ENCODE measurements around the gene PHLDB1.

The PHLDB1 gene

DNA sequence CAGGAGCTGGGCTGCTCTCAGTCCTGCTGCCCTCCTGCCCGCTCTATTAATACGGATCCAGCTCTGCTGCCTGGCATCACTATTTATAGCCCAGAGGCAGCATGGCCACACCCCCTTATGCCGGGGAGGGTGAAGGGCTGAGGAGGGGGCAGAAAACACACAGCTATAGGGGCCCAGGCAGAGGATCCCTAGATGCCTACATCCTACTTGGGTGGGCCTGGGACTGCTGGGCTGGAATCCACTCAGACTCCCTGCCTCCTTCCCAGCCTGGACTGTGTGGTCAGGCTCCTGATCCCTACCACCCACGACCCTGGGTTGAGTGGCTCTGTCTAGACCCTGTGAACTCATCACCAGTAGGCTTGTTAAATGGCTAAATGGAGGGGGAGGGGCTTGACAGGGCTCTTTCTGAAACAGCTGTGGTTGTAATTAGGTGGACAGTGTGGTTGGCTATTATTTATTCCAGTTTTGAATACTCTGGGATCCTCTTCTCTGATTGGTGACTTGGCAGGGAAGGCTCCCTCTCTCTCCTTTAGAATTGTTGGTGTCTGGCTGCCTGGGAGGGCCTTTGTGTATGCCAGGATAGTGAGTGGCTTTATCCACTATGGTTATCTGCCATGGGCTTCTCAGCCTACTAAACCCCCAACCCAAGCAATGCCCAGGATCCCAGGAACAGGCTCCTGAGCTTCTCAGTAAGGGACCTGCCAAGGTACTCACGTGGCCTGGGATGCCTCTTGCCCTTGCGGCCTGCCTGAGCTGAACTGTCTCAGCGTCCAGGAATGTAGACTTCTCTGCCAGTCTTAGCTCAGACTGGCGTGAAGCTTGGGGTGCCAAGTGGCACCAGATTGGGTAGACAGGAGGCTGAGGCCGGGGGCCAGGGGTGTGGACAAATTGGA lies 15.2 kb downstream of the PHLDB1 start:
- no peak for DNase-seq

DNA sequence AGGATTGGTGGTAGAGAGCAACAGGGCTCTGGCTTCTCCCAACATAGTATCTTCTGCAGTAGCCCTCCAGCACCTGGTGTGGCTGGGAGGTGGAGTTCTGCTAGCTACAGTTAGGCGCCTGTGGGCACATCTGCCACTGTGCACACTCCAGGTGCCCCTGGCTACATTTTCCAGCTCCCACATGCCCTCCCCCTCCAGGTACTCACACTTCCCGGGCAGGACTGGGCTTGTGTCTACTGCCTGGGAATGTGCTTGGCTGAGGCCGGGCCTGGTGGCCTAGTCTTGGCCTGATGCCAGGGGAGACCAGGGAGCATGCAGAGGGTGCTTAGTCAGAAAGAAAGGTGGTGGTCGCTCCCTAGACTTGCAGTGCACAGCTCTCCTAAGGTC lies 15.8 kb downstream of the PHLDB1 start:
- no peak for DNase-seq

DNA sequence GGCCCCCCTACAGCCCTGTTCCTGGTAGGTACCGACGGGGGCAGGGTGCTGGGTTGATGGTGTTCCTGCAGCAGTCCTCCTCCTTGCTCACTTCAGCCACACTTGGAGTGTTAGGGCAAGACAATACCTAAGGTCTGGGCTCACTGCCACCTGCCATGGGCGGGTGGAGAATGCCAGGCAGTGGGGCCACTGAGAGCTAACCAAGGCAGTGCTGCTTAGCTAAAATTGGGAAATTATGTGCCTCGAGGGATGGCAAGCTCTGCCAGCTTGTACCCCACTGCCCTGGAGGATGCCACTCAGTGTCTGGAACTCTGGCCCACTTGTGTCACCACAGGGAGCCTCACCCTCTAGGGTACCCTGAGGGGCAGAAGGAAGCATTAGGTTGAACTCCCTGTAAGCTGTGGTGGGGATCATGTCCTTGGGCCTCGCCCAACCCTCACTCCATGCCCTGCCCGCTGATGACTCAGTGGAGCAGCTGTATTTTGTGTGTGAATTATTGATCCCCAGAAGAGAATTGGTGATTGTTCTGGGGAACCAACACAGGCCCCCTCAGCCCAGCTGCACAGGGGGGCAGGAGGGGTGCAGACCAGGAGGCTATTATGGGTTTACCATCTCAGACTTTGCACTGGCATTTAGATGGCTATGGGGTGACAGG lies 17.7 kb downstream of the PHLDB1 start:
- DNase-seq, result no peak

DNA sequence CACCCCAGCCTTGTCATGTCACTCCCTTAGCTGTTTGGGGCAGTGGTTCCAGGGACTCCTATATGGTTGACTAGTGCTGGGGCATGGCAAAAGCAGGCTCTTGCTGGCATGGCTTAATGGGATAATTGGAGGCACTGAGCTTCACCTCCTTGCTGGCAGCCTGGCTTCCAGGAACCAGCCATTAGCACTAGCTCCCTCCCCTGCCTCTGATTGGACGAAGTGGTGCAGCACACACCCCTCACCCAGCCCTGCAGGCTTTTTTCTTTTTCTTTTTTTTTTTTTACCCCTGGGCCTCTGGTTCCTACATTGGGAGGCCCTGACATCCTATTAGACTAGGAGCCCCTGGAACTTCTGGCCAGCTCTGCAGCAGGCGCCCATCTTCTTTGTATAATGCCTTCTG lies 18.6 kb downstream of the PHLDB1 start:
- no peak for DNase-seq

DNA sequence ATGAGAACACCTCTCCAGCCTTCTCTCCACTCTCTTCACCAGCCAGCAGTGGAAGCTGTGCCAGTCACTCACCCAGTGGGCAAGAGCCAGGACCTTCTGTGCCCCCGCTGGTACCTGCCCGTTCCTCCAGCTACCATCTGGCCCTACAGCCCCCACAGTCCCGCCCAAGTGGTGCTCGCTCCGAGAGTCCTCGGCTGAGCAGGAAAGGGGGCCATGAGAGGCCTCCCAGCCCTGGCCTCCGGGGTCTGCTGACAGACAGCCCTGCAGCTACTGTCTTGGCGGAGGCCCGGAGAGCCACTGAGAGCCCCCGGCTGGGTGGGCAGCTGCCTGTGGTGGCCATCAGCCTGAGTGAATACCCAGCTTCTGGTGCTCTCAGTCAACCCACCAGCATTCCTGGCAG lies 20.2 kb downstream of the PHLDB1 start:
- DNase-seq, result no peak

DNA sequence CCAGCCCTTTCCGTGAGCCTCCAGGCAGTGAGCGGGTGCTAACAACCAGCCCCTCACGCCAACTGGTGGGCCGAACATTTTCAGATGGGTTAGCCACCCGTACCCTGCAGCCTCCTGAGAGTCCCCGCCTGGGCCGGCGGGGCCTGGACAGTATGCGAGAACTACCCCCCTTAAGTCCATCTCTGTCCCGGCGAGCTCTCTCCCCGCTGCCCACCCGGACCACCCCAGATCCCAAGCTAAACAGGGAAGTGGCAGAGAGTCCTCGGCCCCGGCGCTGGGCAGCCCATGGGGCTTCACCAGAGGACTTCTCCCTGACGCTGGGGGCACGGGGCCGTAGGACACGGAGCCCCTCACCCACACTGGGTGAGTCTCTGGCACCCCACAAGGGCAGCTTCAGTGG lies 20.6 kb downstream of the PHLDB1 start:
- DNase-seq, result no peak

DNA sequence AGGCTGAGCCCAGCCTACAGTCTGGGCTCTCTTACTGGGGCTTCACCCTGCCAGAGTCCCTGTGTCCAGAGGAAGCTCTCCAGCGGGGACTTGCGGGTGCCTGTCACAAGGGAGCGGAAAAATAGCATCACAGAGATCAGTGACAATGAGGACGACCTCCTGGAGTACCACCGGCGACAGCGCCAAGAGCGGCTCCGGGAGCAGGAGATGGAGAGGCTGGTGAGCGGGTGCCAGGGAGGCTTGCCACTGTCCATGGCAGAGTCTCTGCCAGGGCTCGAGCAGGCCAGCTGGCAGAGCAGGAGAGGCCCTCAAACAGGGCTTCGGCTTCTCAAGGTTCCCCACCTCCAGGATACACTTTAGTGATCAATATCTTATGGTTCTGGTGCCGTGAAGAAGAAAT lies 21.0 kb downstream of the PHLDB1 start:
- DNase-seq, result no peak

DNA sequence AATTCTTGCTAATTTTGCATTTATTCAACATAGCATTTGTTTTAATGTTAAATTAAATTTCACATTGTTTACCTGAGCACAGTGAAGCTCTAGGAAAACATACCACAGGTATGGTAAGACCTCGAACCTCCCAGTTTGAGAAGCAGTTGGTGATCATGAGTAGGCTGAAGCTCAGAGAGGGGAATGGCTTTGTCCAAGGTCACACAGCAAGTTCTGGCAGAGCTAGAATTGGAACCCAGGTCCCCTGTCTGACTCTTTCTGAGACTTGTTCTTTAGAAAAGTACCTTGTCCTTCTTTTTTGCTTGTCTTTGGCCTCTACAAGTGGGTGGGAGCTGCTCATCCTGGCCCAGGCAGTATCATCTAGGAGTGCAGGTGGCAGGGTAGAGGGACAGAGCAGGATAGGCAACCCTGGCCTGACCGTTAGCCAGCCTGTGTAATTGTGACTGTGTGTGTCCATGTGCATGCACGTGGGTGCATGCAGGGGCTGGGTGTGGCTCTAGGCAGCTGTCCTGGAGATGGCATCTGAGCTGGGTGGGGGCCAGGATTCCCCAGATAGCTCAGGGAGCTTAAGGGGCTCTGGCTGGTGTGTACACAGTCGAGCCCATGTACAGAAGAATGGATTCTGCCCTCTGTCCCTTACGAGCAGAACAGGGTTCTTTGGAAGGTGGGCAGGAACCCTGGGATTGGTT lies 21.6 kb downstream of the PHLDB1 start:
- DNase-seq, result no peak

DNA sequence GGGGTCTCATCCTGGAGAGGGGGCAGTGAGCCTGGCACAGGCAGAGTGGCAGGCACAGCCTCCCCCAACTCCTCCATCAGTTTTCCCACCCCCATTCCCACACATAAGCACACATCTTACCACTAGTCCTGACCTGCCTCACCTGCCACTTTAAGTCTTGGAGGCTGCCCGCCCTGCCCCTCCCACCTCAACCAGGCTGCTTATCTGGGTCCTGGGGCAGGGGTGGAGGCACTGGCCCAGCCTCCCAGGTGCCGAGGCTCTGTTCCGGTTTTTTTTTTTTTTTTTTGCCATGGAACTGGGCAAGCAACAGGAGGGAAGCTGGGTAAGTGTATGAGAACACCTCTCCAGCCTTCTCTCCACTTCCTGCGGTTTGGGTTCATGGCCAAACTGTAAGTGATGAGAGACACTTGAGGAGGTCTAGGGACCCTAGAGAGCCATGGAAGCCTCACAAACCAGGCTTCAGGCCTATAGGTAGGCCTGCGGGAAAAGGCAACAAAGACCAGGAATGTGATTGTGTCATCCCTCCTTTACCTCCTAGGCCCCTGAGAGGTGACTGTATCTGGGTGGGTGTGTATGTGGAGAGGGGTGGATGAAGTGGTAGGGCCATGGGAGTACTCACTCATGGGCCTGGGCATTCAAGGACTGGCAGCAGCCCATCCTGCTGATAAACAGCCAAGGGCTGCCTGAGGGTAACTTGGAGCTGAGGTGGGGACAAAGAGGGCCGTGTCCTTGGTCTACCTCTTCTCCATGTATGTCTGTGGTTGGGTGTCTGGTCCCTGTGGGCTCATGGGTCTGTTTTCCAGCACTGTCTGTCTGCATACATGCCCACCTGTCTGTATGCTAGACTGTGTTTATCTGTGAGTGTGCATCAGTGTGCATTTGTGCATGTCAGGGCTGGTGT lies 22.6 kb downstream of the PHLDB1 start:
- DNase-seq, result no peak

DNA sequence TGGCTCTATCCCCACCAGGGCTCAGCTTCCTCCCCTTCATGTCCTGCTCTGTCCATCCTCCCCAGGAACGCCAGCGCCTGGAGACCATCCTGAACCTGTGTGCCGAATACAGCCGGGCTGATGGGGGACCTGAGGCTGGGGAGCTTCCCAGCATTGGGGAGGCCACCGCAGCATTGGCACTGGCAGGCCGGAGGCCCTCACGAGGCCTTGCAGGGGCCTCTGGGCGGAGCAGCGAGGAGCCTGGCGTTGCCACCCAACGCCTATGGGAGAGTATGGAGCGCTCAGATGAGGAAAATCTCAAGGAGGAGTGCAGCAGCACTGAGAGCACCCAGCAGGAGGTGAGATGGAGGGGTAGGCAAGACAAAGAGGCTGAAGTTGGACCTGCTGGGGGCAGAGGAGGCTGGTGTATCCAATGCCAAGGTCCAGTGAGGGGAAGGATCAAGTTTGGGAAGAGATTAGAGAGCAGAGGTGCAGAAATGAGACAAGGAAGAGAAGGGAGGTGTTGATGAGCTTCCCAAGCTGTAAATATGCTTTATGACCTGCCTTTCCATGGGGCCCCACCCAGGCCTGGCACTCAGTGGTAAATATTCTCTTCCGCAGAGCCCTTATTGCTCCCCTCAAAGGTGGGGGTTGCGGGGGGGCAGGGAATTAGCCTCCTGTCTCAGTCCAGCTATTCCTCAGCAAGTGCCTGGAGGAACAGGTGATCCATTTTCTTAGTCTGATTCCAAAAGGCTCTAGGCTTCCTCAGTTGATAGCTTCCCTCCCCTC lies 23.9 kb downstream of the PHLDB1 start:
- no peak for DNase-seq

DNA sequence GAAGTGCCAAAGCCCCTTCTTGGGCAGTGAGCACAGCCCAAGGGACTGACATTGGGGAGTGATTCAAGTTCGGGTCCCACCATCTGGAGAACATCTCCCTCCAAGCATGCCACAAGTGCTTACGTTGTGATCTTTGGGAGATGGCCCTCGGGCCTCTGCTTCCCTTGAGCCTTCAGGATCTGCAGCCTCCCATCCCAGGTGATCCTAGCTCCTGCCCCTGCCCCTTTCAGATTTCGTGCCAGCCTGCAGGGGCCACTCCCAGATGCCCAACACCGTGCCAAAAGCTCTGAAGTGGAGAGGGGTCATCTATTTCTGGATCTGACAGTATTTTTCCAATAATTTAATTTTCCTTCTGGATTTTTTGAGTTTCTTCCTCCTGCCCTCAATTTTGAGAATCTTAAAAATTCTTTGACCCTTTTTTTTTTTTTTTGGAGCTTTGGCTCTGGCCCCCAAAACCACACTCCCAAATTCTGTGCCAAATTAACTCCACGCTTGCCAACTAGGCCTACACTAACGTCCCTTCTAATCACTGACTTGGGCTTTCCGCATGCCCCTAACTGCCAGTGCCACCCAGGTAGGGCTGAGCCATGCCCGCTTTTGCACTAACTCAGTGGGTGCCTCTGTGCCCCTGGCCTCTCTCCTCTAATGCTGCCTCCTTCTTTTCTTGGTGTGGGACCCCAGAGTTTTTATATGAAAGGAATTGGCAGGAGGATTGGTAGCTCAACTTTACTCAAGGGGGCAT lies 25.3 kb downstream of the PHLDB1 start:
- no peak for DNase-seq

DNA sequence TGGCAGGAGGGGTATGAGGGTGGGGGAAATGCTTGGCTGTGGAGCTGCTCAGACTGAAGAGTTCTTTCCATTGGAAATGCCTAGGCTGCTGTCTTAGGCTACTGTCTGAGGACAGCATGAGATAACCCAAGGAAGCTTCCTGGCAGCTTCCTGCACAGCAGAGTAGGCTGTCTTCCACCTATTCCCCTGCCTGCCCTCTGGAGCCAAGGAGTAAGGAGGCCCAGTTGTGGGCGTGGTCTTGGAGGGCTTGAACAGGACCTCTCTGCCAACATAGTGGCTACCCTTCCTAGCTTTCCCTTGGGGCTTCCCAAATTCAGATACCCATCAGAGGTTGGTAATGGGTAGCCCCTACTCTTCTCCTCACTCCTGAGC lies 25.9 kb downstream of the PHLDB1 start:
- no peak for DNase-seq

DNA sequence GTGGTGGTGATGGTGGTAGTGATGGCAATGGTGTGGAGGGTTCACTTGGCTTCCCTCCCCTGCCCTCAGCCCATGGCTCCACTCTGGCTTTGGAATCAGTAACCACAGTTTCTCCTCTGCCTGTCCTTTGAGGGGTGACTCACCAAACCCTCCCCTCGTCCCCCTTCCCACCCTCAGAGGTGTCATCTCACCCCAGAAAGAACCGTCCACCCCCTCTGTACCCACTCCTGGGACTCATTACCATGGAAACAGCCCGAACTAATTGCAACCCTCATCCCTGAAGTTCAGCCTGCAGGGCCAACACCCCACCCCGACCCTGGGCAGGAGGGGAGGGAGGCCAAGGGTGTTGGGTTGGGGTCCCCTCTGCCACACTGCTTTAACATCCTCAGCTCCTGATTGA lies 26.6 kb downstream of the PHLDB1 start:
- no peak for DNase-seq

DNA sequence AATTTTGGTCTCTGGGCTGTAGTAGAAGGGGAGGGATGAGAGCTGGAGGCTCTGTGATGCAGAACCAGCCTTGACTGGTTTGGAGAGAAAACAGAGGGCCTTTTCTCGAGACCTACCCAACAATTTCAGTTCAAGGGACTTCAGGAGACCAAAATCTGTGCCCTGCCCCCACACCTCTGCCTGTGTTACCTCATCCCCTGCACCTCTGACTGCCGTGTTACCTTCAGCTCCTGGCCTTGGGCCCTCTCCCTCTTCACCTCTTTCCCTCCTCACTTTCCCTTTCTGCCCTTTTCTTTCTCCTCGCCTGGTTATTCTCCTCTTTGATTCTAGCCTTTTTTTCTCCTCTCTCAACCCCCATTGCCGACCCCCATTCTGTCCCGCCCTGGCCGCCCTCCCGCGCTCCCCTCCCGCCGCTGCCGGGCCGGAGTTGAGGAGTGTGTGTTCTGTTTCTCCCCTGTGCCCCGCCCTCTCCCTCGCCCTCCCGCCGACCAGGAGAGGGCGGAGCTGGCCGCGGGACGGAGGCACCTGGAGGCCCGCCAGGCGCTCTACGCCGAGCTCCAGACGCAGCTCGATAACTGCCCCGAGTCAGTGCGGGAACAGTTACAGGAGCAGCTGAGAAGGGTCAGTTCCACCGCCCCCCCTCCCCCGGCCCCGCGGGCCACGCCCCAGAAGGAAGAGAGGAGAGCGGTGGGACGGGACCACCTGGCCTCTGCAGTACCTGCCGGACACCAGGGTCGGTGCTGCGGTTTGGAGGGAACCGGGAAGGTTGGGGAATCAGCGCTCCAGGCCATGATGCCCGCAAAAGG lies 27.2 kb downstream of the PHLDB1 start:
- DNase-seq, result no peak

DNA sequence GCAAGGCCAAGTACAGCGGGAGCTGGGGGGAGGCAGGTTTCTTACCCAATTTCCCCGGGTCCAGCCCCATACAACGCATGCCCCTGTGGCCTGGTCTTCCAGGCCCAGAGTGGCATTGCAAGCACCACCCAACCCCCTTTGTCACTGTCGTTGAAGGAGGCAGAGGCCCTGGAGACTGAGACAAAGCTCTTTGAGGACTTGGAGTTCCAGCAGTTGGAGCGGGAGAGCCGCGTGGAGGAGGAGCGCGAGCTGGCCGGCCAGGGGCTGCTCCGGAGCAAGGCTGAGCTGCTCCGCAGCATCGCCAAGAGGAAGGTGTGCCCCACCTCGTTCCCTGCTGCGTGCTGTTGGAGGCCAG lies 27.8 kb downstream of the PHLDB1 start:
- no peak for DNase-seq

DNA sequence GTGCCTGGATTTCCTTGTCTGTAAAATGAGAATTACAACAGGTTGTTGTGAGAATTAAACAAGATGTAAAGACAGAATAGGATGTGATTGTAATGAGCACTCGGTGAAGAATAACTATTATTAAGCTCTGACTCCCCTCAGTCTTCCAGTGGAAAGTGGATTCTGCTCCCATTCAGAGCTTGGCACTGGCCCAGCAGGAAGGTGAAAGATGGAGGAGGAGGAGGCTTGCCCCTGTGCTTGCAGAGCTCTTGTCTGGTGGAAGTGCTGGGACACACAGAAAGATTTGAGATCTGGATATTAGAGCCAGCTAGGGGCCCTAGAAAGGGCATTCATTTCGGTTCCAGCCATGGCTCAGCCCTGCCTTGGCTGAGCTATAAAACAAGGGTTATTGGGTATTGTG lies 28.2 kb downstream of the PHLDB1 start:
- no peak for DNase-seq

DNA sequence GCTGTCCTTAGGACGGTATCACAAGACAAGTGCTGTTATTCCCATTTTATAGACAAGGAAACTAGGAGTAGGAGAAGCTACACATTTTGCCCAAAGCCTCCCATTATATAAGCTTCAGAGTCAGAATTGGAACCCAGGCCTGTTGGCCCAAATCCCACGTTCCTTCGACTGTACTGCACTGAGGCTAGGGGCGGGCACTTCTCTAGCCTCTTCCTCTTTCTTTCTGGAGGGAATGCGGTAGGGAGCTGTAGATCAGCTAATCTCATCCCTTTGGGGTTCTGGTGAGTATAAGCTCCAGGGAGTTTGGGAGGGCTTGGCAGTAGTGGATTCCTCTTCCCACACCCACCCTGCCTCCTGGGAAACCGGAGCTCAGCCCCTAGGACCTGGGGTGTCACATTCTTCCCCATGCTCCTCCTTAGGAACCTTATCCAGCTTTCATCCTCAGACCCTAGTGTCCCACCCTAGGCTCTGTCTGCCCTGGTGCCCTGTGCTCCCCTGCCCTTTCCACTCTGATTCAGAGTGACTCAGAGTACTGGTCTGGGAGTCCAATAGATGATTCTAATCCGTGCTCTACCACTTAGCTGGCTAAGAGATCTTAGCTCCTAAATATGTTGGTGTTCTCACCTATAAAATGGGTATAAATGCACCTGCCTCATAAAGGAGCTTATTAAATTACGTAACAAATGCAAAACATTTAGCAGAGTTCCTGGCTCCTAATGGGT lies 29.3 kb downstream of the PHLDB1 start:
- no peak for DNase-seq

DNA sequence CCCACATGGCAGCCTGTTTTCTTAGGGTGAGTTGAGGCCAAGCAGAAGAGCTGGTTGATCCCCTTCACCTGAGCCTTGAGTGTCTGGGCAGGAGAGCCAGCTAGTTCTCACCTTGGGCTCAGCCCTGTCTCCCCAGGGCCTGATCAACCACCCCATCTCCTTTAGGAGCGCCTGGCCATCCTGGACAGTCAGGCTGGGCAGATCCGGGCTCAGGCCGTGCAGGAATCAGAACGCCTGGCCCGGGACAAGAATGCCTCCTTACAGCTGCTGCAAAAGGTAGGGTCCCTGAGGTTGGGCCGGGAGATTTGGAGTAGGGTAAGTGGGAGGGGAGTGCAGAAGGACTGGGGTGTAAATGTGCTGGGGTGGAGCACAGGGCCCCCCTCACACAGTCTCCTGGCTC lies 31.3 kb downstream of the PHLDB1 start:
- no peak for DNase-seq

DNA sequence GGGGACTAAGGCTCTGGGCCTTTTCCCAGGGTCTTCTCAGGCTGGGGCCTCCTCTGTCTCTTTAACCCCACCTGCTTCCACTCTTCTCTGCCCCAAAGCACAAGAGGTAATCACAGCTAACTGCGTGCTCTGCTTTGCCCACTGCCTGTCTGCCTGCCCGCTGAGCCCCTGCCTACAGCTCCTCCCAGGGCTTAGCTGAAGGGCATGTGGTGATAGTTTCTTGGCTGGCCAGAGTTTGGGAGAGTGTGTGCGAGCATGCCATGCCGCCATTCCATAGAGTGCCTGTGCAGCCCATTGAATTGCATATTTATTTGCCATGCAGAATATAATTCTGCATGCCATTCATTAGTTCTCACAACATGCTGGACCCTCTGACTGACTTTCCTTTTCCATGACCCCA lies 32.5 kb downstream of the PHLDB1 start:
- no peak for DNase-seq

Measured in activated CD4-positive, alpha-beta T cell treated with anti-CD3 and anti-CD28 coated beads, Interleukin-2, amount 50 U/mL, for 16 hours (primary cell).